HepG2 (cell line): ENCODE data around the gene MSH3. TPM values are rescaled to one million over a fixed set of nuclear protein-coding genes. Genes with fewer than 3 reads are reported as not detected.

Experiments
- HNRNPL ChIP-seq: fragments of 200-400 bp; formaldehyde crosslinking; IDR thresholded peaks from 2 replicates; pipeline ENCODE4 v1.6.1; 2017; ENCODE audit warnings: mild to moderate bottlenecking, low read depth, low read length
- JDP2 ChIP-seq: sonication (generic); formaldehyde crosslinking; IDR thresholded peaks from 2 replicates; pipeline ENCODE4 v1.8.1; 2022; ENCODE audit warnings: missing genetic modification reagents, borderline replicate concordance
- RFXAP ChIP-seq: sonication (generic); formaldehyde crosslinking; IDR thresholded peaks from 2 replicates; pipeline ENCODE4 v1.4.0; 2020; ENCODE audit warnings: missing genetic modification reagents, borderline replicate concordance
- UBTF ChIP-seq: sonication (generic); formaldehyde crosslinking; IDR thresholded peaks from 2 replicates; pipeline ENCODE4 v1.4.0; 2020; ENCODE audit warnings: mild to moderate bottlenecking, missing genetic modification reagents
- ZBTB40 ChIP-seq, 2 experiments: fragments of 450-650 bp in 1 of 2; sonication (generic) in 1 of 2; formaldehyde crosslinking in 1 of 2; IDR thresholded peaks; 2 replicates each; pipeline versions ENCODE4 v1.6.1 to v1.8.0; 2016 to 2022; ENCODE audit warnings: antibody characterized with exemption in 1 of 2, mild to moderate bottlenecking in 1 of 2, missing genetic modification reagents in 1 of 2
- ZBTB43 ChIP-seq: sonication (generic); formaldehyde crosslinking; conservative IDR thresholded peaks from 2 replicates; pipeline ENCODE4 v1.4.0; 2020; ENCODE audit warnings: missing genetic modification reagents
- ZNF704 ChIP-seq: sonication (generic); formaldehyde crosslinking; IDR thresholded peaks from 2 replicates; pipeline ENCODE4 v1.8.1; 2023; ENCODE audit warnings: mild to moderate bottlenecking, inconsistent platforms, moderate library complexity, missing genetic modification reagents, borderline replicate concordance
- polyA plus RNA-seq, 8 experiments: library from polyadenylated mRNA; depleted of rRNA in 3 of 8; stranded (reverse) in 7 of 8; unstranded in 1 of 8; fragments of >200 nt; fragmentation: Illumina TruSeq in 4 of 8; extraction: Trizol in 4 of 8; gene quantifications; 2 replicates each; pipeline versions ENCODE4 v1.2.1 to v1.2.3, GENCODE V29; 2011 to 2016; ENCODE audit warnings: low read depth in 4 of 8, missing spikeins in 1 of 8, mixed read lengths in 1 of 8; ENCODE audit not compliant: insufficient read depth in 1 of 8
- total RNA-seq, 5 experiments: library from RNA; depleted of rRNA; stranded (reverse); fragments of >200 nt; fragmentation: Illumina TruSeq; extraction: Trizol; gene quantifications; 2 replicates each; pipeline ENCODE4 v1.2.3, GENCODE V29; 2016; ENCODE audit warnings: low read depth in 1 of 5

The MSH3 gene
- total and polyA plus RNA-seq, 2 of the 13 experiments (the other 11 are each of a cell fraction or from before 2014, with no cell fraction given) = 4.0 to 16.4 TPM

- no peak for TF ChIP-seq HNRNPL
- TF ChIP-seq JDP2 (CRISPR knock-in tag) = no peak
- peak; percentile 68 for TF ChIP-seq UBTF
- TF ChIP-seq ZBTB43 (CRISPR knock-in tag) = no peak
- TF ChIP-seq RFXAP (CRISPR knock-in tag) = 0 out of 2 replicates have a peak, but pooled peaks have one; percentile 20
- TF ChIP-seq ZNF704 (CRISPR knock-in tag) = 0 out of 2 replicates have a peak, but pooled peaks have one; percentile 49
- no peak for TF ChIP-seq ZBTB40 (IDR thresholded peaks at IDR 0.05)
- TF ChIP-seq ZBTB40 (CRISPR knock-in tag; IDR thresholded peaks at IDR 0.05) = peak; percentile 53; the same call in 1 of the 2 replicates
Observed at GRCh38 chr5:80654391-80655230, at the start of gene MSH3, which contains the start of gene DHFR (continued).
